Kidney (tissue), 14 donors: Measurements from ENCODE around the gene SLC38A7. TPM values are rescaled to one million over a fixed set of nuclear protein-coding genes. Genes with fewer than 3 reads are reported as not detected.

Experiments used
- DNase-seq, 5 donors: peaks; one replicate each; pipeline ENCODE4 v3.0.0-alpha.2; 2013 to 2020
- FAIRE-seq: peaks from 2 replicates; lab custom pipeline; 2012; peaks lifted over from hg19 to GRCh38; lab: Jason Lieb, UNC
- H3K27ac ChIP-seq, 2 donors: one replicate each; pipeline ENCODE4 v1.7.0; 2013; ENCODE audit warnings: low read depth in 2 of 2, low read length in 2 of 2, inconsistent platforms in 1 of 2
- H3K27me3 ChIP-seq: one replicate; pipeline ENCODE4 v1.7.1; 2013; ENCODE audit warnings: low read length, inconsistent platforms; ENCODE audit not compliant: control insufficient read depth, insufficient read depth
- H3K36me3 ChIP-seq, 3 donors: one replicate each; pipeline versions ENCODE4 v1.7.0 to v1.7.1; 2013; ENCODE audit warnings: low read length in 3 of 3, control low read depth in 1 of 3, inconsistent platforms in 1 of 3; ENCODE audit not compliant: insufficient read depth in 3 of 3, control insufficient read depth in 2 of 3
- H3K4me1 ChIP-seq, 3 donors: one replicate each; pipeline versions ENCODE4 v1.7.0 to v1.7.1; 2013; ENCODE audit warnings: low read length in 3 of 3, inconsistent platforms in 1 of 3, low read depth in 1 of 3; ENCODE audit not compliant: control insufficient read depth in 2 of 3, insufficient read depth in 2 of 3
- H3K4me3 ChIP-seq, 3 donors: one replicate each; pipeline versions ENCODE4 v1.7.0 to v1.8.1; 2013; ENCODE audit warnings: low read length in 3 of 3, control low read depth in 1 of 3, inconsistent platforms in 1 of 3
- H3K9ac ChIP-seq, 3 donors: one replicate each; pipeline versions ENCODE4 v1.7.0 to v1.7.1; 2013; ENCODE audit warnings: low read length in 3 of 3, control low read depth in 1 of 3, inconsistent platforms in 1 of 3
- H3K9me3 ChIP-seq, 3 donors: one replicate each; pipeline versions ENCODE4 v1.7.0 to v1.7.1; 2013; ENCODE audit warnings: low read length in 3 of 3, control low read depth in 1 of 3, inconsistent platforms in 1 of 3; ENCODE audit not compliant: control insufficient read depth in 2 of 3, insufficient read depth in 1 of 3
- intact Hi-C: fragments of 100-400 bp; cut with DNase I; formaldehyde crosslinking; loops from one replicate; pipeline ENCODE4 v1.11.1; 2022
- polyA plus RNA-seq: library from polyadenylated mRNA; stranded (reverse); fragments of 350-450 nt; fragmentation: Illumina TruSeq; extraction: RNeasy Lipid Tissue Mini Kit (QIAGEN cat#74804); gene quantifications from one replicate; pipeline ENCODE4 v1.2.3, GENCODE V29; 2014; ENCODE audit warnings: low read depth, low replicate concordance; ENCODE audit not compliant: insufficient read depth
- total RNA-seq: library from RNA; stranded (reverse); fragmentation: NEBNext Ultra II Directional; extraction: Animal tissue kit (Norgen Biotek cat#: 25700); gene quantifications from one replicate; pipeline ENCODE4 v1.2.1, GENCODE V29; 2021
- TF ChIP-seq, protein P1 (sequence below): IDR thresholded peaks from 3 replicates; pipeline ENCODE4 v1.5.1; 2012; ENCODE audit warnings: mild to moderate bottlenecking, moderate library complexity, borderline replicate concordance; ENCODE audit not compliant: insufficient read depth; ENCODE audit errors: extremely low read depth
- donor health status: control.
- donor health status: control.
- donor health status: control.
- donor health status: control.
- donor health status: control.
- donor health status: DM: yes; HTN: yes; CAD: no.
- donor health status: Normal renal cell carcinoma (clear cell type).

SLC38A7 gene
- total and polyA plus RNA-seq, 2 donors from 2014 or later: 8.2 to 22.7 TPM

- FAIRE-seq: no peak
- DNase-seq: peak in 1 of 5 donors; percentile 29
- Histone ChIP-seq H3K36me3 (peaks cover 0 to 16% (median 12%) of the 10 kb centered on the region in 3 donors), H3K9me3 (no peaks in the 10 kb centered on the region), H3K4me1 (peaks cover 0 to 3% (median 3%) of the 10 kb centered on the region in 3 donors), H3K9ac (no peak overlapping the region), H3K27me3 (no peaks in the 10 kb centered on the region), H3K4me3 (no peak overlapping the region), H3K27ac (no peak overlapping the region)
- intact Hi-C loops: no loop called here
- TF ChIP-seq, protein P1, sequence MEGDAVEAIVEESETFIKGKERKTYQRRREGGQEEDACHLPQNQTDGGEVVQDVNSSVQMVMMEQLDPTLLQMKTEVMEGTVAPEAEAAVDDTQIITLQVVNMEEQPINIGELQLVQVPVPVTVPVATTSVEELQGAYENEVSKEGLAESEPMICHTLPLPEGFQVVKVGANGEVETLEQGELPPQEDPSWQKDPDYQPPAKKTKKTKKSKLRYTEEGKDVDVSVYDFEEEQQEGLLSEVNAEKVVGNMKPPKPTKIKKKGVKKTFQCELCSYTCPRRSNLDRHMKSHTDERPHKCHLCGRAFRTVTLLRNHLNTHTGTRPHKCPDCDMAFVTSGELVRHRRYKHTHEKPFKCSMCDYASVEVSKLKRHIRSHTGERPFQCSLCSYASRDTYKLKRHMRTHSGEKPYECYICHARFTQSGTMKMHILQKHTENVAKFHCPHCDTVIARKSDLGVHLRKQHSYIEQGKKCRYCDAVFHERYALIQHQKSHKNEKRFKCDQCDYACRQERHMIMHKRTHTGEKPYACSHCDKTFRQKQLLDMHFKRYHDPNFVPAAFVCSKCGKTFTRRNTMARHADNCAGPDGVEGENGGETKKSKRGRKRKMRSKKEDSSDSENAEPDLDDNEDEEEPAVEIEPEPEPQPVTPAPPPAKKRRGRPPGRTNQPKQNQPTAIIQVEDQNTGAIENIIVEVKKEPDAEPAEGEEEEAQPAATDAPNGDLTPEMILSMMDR: no peak
Observed at GRCh38 chr16:58678269-58678668, 6.3 kb downstream of the SLC38A7 start.

DNA sequence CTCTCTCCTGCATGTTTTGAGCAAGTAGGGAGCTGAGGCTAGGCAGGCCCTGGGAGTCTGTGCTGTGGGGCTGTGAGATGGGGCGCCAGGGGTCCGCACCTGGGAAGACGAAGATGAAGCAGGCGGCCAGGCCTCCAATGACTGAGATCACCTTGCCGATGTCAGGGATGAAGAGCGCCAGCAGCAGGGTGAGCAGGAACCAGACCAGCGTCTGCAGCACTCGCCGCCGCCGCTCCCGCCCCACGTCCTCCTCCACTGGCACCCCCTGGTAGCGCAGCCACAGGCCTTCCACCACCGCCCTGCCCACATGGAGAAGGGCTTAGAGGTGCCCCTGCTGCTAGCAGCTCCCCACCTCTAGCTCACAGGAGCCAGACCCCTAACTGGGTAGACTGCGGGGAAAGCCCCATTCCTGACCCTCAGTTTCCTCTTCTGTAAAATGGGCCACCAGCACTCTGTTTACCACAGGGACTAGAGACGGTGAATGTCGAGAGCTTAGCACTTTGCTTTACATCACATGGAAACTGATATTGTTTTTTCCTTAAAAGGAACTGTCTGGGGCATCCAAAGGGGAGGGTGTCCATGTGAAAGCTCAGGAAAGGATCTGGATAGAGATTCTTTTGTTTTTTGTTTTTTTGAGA, 13.5 kb downstream of the SLC38A7 start:
- Histone ChIP-seq H3K27ac (no peak overlapping the region), H3K4me1 (no peaks in the 10 kb centered on the region), H3K9me3 (no peaks in the 10 kb centered on the region), H3K9ac (no peak overlapping the region), H3K36me3 (peaks cover 0 to 16% (median 13%) of the 10 kb centered on the region in 3 donors), H3K4me3 (no peak overlapping the region), H3K27me3 (no peaks in the 10 kb centered on the region)
- TF ChIP-seq, protein P1: no peak
- intact Hi-C loops: no loop called here
- DNase-seq (no peak), FAIRE-seq (no peak)

GRCh38 chr16:58670177-58670576, 14.4 kb downstream of the SLC38A7 start:
- intact Hi-C loops: no loop called here
- no peaks in the 10 kb centered on the region for H3K27me3 ChIP-seq
- H3K4me1 ChIP-seq: no peaks in the 10 kb centered on the region
- H3K9me3 ChIP-seq: no peaks in the 10 kb centered on the region
- H3K27ac ChIP-seq: no peak overlapping the region
- H3K4me3 ChIP-seq: no peak overlapping the region
- H3K9ac ChIP-seq: no peak overlapping the region
- DNase-seq (no peak), FAIRE-seq (no peak)
- H3K36me3 ChIP-seq: peaks cover 0 to 16% (median 9%) of the 10 kb centered on the region in 3 donors
- TF ChIP-seq, protein P1: no peak

DNA sequence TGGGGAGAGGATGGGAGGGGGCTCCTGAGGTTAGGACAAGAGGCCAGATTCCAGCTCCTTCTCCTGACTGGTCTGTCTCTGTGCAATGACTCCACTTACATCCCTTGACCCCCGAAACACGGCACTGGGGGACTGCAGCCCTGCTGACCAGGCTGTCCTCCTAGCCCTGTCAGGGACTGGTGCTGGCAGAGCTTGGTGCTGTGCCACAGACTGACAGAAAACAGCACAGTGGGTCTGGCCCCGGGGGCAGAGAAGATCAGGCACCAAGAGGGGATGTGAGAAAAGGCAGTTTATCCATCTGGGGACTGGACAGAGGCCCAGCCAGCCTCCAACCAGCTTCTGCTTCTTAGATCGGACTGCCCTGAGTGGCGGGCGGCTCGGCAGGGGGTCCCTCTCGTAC, 19.4 kb downstream of the SLC38A7 start:
- Histone ChIP-seq H3K9me3 (no peaks in the 10 kb centered on the region), H3K36me3 (peaks cover 0 to 9% (median 9%) of the 10 kb centered on the region in 3 donors), H3K27ac (no peak overlapping the region), H3K9ac (no peak overlapping the region), H3K4me1 (no peaks in the 10 kb centered on the region), H3K4me3 (no peak overlapping the region), H3K27me3 (no peaks in the 10 kb centered on the region)
- DNase-seq (no peak), FAIRE-seq (no peak)
- intact Hi-C loops: no loop called here
- TF ChIP-seq, protein P1: no peak
